Mucosa of gallbladder (tissue), 1 donor: ENCODE measurements around the gene KIF20B. TPM values are rescaled to one million over a fixed set of nuclear protein-coding genes. Genes with fewer than 3 reads are reported as not detected.
"Not testable (repeated sequence)": the region's sequence is repeated elsewhere in the genome, so short reads cannot be mapped to it uniquely, and the experiment has no call there.

Source experiments
- DNase-seq: peaks from one replicate; pipeline ENCODE4 v3.0.0-alpha.2; 2020; ENCODE audit warnings: low spot score
- total RNA-seq: library from RNA; stranded (reverse); gene quantifications from one replicate; pipeline ENCODE4 v1.2.1, GENCODE V29; 2021
- donor health status: DM: no; HTN: no; CAD: no.

Gene KIF20B
- total RNA-seq, 1 donor from 2014 or later = 2.9 TPM

DNA sequence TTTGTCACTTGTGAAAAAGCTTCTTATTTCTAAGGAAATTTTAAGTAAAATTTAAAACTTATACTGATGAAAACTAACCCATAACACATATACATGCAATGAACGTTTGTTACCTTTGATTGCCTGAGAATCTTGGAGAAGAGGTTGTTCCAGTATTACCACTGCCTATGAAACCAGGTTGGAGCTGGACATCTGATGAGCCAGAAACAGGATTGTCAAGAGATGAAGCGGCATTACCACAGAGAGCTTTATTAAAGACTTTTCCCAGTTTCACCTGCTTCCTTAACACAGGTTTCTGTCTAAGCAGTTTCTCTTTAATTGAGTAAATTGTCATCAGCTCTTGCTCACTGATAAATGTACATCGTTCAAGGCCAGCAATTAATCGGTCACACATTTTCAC, 9.0 kb upstream of the KIF20B start:
- no peak for DNase-seq

DNA sequence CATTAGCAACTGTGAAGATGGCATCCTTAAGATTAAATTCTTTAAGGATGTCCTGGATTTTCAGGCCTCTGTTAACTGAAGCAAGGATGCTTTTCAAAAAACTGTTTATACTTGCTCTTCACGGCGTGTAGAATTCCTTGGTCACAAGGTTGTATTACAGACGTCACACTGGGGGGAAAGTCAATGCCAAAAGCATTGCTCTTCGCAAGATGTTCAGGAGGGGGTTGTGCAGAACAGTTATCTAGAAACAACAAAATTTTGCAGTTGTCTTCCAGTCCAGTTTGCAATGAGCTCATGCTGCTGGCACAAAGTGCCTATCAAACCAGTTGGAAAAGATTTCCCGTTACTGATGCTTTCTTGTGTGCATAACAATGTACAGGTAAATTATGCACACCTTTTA, 8.2 kb upstream of the KIF20B start:
- no peak for DNase-seq

DNA sequence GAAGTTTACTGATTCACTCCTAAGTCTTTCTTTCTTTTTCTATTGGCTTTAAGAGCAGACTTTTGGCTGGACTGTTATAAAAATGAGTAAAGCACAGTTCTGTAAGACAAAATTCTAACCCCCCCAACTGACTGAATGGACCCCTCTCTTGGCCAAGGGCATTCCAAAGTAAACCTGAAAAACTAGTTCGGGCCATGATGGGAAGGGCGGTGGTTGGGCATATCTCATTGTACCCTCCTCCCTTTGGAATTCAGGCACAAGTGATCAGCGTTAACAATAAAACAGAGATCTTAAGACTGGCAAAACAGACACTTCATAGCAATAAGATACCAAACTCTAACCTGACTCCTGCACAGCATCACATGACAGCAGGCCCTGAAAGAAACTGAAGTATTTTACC, 6.1 kb upstream of the KIF20B start:
- no peak for DNase-seq

DNA sequence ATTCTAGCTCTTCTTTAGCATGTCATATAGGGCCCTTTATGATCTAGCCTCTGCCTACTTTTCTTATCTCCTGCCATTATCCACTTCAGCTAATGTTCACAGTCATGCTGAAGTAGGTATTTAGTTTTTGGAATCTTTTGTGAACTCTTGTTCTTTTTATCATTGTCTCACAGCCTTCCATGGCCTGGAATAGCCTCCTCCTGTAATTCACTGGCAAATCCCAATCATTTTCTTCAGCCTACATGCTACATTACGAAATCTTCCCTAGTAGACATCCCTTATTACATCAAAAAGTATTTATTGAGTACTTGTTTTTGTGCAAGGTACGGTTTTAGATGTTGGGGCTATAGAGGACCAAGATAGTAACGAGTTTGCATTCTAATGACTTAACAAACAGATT, 3.4 kb upstream of the KIF20B start:
- no peak for DNase-seq

DNA sequence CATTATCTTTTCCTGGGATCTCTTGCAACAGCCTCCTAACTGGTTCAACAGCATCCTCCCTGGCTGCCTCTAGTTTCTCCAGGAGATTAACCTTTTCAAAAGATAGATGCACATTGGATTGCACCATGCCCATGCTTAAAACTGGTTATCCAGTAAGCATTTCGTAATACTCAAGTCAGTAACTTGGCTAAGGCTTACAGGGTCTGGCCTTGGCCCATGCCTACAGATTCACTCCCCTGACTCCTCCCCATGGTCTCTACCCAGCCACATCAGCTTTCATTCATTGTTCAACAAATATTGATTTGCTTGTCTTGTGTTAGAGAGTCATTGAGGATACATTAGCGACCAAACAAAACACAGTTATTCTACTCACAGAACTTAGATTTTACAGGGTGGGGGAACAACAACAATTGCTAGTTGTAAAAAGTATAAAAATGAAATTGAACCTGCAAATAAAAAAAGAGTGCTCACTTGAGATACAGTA, 1.8 kb upstream of the KIF20B start:
- no peak for DNase-seq

DNA sequence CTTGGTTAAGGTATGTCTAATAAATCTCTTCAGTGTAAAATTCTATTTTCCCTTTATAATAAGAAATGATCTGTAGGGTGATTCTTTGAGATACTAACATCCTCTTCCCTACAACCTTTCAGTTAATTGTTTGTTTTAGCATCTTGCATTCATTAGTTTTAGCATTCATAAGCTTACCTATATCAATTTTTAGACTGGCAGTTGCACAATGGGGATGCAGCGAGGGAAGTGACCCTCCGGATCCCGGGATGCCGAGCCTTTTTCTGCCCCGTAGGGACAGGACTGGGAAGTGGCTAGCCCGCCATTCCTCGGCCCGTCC, 508 bp upstream of the KIF20B start:
- no peak for DNase-seq

DNA sequence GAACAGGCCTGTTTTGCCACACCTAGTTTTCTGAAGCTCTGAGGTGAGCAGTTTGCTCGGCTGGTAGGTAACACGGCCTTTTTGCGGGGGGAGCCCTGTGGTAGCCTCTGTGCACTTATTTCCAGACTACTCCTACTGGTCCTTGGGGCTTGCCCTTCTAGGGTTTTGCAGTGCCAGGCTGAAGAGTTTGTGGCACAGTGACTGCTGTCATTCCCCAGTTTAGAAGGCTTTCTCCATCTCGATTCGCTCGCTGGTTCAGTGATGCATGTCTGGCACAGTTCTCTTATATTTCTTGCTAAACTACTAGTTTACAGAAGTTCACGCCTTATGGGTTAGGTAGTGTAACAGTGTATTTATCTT, 711 bp downstream of the KIF20B start:
- DNase-seq = no peak

DNA sequence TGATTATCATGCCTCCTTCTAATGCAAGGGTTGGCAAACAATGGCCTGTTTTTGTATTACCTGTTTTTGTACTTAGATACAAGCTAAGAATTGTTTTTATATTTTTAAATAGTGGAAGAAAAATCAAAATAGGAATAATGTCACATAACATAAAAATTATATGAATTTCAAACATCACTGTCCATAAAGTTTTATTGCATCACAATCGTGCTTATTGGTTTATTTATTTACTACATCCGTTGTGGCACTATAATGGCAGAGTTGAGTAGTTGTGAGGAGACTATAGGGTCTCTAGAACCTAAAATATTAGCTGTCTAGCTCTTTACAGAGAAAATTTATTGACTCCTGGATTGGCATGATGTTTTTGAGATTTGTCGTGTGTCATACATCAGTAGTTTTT, 4.1 kb downstream of the KIF20B start:
- DNase-seq = no peak

DNA sequence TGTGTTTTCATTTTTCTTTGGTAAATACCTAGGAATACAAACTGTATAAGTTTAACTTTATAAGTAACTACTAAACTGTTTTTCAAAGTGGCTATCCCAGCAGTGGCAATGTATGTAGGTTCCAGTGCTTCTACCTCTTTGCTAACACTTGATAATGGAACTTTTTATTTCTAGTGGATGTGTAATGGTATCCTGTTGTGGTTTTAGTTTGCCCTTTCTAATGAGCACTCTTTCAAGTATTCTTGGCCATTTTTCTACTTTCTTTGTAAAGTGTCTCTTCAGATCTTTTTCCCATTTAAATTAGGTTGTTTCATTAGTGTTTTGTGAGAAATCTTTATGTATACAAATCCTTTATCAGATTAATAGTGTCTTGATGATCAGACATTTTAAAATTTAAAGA, 4.6 kb downstream of the KIF20B start:
- DNase-seq = no peak

DNA sequence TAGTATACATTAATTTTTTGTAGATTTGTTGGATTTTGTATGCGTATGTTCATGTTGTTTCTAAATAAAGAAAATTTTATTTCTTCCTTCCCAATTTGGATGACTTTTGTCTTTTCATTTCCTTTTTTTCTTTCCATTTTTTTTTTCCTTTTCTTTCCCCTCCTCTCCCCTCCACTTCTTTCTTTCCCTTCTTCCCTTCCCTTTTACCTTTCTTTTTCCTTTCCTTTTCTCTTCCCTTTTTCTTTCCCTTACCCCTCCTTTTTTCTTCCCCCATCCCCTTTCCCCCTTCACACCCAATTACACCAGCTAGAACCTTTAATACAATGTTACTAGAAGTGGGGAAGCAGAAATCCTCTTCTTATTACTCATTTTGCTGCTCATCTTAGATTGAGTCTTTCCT, 6.0 kb downstream of the KIF20B start:
- DNase-seq = no peak

DNA sequence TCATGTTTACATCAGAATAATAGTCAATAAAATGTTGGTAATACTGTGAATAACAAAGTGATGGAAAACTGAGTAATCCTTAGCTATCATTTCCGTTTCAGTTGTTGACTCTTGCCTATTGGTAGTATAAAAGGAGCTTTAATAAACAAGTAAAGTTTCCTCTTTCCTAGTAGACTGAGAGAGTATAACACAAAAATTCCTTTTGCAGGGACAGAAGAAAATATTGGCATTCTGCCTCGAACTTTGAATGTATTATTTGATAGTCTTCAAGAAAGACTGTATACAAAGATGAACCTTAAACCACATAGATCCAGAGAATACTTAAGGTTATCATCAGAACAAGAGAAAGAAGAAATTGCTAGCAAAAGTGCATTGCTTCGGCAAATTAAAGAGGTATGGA, 9.4 kb downstream of the KIF20B start:
- no peak for DNase-seq

DNA sequence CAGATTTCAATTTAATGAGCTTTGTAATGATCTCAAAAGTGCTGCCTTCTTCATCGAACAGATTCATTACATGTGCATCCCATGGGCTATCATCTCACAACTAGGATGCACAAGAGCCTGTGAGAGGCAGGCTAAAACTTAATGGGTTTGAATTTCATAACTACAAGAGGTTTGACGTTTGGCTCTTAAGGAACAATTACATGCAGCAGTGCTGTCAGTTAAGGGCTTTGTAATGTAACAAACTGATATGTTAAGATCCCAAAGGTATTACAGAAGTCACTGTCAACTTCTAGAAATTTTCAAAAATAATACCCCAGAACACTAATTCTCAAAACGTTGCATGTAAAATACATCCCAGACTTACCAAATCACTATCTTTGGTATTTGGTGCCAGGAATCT, 33.2 kb downstream of the KIF20B start:
- no peak for DNase-seq

DNA sequence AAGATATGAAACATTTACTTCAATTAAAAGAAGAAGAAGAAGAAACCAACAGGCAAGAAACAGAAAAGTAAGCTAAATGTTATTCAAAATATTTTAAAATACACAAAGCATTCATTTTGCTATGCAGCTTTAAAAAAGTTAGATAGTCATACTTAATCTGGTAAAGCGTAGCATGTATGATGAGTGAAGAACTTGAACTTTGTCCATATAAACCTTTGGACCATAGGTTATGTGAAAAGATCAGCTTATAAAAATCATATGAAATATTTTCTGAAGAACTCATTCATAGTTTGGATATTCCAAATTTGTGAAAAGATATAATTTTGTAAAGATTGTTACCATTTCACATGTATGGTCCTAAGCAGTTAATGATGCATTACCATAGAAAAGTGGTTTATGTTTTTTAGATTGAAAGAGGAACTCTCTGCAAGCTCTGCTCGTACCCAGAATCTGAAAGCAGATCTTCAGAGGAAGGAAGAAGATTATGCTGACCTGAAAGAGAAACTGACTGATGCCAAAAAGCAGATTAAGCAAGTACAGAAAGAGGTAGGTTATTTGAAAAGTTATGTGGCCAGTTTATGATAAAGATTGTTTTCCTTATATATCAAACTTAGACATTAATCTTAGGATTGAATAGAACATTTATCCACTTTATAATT, 37.3 kb downstream of the KIF20B start:
- DNase-seq = no peak

DNA sequence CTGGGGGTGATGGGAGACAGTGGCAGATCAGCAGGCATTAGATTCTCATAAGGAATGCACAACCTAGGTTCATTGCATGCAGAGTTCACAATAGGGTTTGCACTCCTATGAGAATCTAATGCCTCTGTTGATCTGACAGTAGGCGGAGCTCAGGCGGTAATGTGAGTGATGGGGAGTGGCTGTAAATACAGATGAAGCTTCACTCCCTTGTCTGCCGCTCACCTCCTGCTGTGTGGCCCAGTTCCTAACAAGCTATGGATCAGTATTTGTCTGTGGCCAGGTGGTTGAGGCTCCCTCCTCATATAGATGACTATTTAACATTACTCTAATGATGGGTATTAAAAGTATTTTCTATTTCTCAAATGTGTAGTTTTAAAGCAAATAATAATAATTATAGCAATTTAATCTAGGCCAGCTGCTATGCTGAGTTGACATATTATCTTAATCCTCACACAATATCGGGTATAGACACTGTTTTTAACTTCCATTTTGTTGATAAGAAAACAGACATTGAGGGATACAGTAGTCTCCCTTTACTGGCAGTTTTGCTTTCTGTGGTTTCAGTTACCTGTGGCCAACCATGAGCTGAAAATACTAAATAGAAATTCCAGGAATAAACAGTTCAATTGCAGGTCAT, 39.9 kb downstream of the KIF20B start:
- DNase-seq = no peak

DNA sequence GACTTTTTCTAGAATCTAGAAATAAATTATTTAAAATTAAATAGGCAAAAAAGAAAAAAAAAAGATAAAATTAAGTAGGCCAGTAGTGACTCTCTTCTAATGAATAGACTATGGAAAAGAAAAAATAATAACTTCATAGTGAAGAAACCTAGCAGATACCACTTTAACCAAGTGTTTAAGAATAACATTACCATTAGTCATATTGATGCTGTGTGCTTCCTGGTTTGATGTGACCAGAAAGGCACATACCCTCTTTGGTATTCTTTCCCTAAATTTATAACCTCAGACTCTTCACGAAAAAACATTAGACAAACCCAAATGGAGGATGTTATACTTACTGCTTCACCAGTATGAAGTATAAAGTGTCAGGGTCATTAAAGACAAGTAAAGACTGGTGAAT, 42.6 kb downstream of the KIF20B start:
- no peak for DNase-seq

DNA sequence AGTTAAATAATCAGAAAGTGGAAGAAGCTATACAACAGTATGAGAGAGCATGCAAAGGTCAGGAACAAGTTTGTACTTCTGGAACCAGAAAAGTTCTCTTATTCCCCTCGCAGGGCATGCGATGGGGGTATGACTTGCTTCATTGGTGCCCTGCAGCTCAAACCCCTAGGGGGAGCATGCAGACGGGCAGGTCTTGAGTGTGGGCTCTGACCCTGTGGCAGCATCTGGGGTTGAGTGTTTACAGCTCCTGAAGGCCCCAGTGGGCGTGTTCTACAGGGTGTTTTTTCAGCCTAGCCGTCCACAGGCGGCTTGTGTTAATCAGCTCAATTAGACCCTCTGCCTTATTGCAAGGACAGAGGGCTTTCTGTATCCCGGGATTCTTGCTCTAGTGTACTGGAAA, 44.5 kb downstream of the KIF20B start:
- DNase-seq = no peak

DNA sequence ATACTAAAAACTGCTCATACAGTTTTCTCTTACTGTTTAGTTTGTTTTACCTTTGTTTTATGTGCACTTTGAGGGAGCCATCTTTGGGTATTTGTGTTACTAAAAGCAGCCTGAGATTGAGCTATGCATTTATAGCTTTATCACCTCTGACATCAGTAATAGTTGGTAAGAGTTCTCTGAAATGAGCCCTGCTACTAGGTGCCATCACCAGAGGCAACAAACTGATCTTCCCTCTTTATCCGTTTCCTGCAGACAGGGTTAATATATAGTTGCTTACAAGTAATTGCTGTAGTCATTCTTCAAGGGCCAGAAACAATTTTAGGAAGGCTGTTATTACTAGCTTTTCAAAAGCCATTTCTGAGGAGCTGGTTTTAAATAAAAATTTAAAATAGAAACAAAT, 49.1 kb downstream of the KIF20B start:
- no peak for DNase-seq

DNA sequence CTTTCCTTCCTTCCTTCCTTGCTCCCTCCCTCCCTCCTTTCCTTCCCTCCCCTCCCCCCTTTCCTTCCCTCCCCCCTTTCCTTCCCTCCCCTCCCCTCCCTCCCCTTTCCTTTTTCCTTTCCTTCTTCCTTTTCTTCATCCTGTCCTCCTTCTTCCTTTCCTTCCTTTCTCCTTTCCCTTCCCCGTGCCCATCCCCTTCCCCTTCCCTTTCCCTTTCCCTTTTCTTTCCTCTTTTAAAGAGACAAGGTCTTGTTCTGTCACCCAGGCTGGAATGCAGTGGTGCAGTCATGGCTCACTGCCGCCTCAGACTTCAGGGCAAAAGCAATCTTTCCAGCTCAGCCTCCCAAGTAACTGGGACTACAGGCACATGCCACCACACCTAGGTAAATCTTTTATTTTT, 54.0 kb downstream of the KIF20B start:
- no peak for DNase-seq

DNA sequence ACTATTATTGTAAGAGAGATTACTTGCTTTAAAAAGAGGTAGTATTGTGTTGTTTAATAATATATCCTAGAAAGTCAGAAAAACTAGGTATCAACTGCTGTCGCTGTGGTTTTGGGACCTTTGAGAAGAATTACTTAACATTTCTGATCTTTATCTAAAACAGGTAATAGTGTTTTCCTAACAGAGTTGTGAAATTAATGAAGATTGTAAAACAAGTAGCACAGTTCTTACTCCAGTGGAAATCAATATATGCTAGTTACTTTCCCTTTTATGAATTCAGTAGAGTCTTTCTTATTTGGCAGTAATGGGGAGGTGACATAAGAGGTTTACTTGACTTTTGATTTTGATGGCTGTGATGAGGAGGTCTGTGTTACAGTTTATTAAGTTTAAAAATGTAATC, 58.1 kb downstream of the KIF20B start:
- DNase-seq = no peak

DNA sequence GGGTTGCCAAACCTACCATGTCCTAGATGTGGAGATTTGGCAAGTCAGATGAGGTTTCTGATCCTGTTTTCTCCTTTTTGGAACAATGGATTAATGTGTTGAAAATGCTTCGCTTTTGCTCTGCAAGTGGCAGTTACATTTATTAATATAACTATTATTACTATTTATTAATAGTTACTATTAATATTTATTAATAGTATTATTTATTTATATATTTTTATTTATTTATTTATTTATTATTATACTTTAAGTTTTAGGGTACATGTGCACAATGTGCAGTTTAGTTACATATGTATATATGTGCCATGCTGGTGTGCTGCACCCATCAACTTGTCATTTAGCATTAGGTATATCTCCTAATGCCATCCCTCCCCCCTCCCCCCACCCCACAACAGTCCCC, 62.3 kb downstream of the KIF20B start:
- DNase-seq = not testable (repeated sequence)

DNA sequence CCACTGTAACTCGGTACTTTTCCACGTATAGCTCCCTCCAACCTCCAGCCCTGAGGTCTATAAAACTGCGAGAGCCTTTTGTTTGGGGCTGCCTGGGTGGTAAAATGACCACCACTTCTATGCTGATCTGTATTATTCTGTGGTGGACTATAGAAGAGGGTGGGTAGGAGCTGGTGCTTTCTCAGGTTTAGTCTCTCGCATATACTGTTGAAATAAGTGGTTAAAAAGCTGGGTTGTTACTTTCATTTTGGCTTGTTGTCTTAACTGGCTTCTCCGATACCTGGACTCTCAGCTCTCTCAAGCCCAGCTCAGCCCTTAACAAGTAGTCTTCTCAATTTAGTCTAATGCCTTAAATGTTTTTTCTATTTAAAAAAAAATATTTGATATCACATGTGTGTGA, 70.3 kb downstream of the KIF20B start:
- DNase-seq = no peak

DNA sequence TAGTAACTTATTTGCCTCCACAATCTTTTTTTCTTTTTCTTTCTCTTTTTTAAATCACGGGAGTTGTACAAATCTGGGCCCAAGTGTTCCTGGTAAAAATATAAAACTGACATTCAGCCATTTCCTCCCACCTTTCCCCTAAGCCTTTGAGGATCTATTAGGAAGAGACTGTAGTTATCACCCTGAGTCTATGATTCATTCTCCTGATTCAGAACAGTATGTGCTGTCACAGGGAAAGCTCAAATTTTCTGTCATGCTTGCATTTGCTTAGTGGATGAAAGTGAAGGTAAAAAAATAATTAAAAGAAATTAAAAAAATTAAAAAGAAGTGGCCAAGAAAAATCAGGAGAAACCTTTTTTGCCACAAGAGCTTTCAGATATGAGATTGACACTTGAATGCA, 71.7 kb downstream of the KIF20B start:
- DNase-seq = no peak

DNA sequence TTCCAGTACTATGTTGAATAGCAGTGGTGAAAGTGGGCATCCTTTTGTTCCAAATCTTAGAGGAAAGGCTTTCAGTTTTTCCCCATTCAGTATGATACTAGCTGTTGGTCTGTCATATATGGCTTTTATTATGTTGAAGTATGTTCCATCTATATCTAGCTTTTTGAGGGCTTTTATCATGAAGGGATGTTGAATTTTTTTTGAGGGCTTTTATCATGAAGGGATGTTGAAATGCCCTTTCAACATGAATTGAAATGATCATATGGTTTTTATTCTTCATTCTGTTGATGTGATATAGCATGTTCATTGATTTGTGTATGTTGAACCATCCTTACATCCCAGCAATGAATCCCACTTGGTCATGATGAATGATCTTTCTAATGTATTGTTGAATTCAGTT, 75.3 kb downstream of the KIF20B start:
- no peak for DNase-seq

DNA sequence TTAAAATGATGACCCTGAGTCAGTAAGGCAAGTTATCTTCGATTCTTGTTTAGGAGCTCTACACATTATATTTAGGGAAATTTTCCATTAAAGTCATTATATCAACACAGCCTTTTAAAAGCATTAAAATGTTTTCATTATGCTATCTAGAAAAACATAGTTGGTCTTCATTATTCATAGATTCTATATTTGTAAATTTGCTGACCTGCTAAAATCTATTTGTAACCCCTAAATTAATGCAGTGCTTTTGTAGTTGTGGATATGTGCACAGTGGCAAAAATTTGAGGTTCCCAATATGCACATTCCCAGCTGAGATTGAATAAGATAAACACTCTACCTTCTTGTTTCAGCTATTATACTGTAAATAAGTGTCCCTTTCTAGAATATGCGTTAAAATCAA, 81.1 kb downstream of the KIF20B start:
- no peak for DNase-seq
